ENCODE data around the gene ZFYVE26.

Gene ZFYVE26

DNA sequence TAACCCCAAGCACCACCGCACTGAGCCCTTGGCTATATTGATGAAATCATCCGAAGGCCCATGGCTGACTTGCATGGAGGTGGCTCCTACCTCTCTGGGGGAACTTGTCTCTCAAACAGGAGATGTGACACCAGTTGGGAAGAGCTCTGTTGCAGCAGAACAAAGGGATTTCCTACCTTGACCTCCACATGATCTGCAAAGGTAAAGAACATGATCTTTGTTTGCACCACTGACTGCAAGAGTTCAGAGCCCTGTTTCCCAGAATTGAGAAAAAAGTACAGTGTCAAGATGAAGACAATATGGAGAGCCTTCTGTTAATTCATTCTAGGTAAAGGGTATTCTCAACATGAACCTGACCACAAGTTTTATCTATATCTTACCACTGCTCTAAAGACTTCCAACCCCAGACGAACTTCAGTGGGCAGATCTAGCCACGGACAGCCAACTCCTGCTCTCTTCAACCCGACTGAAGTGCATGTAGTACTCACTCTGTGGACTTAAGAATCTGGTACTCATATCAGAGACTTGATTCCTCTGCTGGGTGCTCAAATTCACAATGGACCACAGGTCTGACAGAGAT, 32.1 kb downstream of the ZFYVE26 start:
- no peak overlapping the region for H3K4me3 ChIP-seq
- TF ChIP-seq, protein P1, sequence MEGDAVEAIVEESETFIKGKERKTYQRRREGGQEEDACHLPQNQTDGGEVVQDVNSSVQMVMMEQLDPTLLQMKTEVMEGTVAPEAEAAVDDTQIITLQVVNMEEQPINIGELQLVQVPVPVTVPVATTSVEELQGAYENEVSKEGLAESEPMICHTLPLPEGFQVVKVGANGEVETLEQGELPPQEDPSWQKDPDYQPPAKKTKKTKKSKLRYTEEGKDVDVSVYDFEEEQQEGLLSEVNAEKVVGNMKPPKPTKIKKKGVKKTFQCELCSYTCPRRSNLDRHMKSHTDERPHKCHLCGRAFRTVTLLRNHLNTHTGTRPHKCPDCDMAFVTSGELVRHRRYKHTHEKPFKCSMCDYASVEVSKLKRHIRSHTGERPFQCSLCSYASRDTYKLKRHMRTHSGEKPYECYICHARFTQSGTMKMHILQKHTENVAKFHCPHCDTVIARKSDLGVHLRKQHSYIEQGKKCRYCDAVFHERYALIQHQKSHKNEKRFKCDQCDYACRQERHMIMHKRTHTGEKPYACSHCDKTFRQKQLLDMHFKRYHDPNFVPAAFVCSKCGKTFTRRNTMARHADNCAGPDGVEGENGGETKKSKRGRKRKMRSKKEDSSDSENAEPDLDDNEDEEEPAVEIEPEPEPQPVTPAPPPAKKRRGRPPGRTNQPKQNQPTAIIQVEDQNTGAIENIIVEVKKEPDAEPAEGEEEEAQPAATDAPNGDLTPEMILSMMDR (IDR thresholded peaks at IDR 0.05): no peak
- DNase-seq (ENCODE audit: low spot score): no peak
- no peak overlapping the region for H3K27ac ChIP-seq

DNA sequence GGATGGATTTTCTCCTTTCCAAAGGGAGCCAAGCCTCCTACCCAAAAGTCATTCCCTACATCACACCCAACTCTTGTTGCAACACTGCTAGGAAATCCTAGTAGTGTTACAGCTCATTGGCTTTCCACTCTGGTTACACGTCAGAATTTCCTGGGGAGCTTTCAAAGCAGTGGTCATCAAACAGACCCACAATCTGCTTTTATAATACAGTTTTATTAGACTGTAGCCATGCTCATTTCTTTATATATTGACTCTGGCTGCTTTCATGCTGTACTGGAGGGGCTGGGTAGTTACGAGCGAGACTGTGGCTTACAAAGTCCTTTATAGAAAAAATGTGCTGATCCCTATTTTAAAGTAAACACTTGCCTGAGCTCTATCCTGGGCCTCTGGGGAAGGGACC, 34.3 kb downstream of the ZFYVE26 start:
- DNase-seq (ENCODE audit: low spot score): no peak
- H3K27ac ChIP-seq: no peak overlapping the region
- no peak overlapping the region for H3K4me3 ChIP-seq
- TF ChIP-seq, protein P1 (IDR thresholded peaks at IDR 0.05): no peak

GRCh38 chr14:67778792-67779191, 37.6 kb downstream of the ZFYVE26 start:
- Histone ChIP-seq H3K27ac (no peak overlapping the region), H3K4me3 (no peak overlapping the region)
- DNase-seq (ENCODE audit: low spot score): no peak
- TF ChIP-seq, protein P1 (IDR thresholded peaks at IDR 0.05): no peak

DNA sequence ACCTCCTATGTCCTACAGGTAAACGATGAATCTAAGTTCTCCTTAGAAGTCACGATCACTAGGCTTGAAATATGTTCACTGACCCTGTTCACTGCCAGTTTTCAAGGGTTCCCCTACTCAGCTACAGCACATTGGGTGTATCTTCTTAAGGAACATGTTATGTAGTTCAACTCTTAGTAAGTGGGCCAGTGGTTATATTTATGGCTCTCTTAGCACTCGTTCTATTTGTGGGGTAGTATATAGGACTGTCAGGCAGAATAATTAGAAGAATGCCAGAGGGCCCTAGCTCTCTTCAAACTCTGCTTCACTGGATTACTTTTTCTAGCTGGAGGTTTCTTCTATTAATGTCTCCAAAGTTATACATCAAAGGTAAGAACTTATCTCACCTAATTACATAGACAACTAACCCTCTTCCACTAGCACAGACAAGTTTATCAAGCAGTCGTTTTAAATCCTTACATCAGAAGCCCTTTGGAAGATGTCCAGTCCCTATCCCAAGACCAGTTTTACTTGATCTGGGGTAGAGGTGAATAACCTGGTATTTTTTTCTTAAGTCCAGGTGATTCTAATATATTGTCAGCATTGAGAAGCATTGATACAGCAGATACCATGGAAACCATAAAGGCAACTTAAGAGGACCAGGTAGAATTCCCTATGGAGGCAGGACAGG, 39.6 kb downstream of the ZFYVE26 start:
- Histone ChIP-seq H3K27ac (no peak overlapping the region), H3K4me3 (no peak overlapping the region)
- DNase-seq (ENCODE audit: low spot score): no peak
- TF ChIP-seq, protein P1 (IDR thresholded peaks at IDR 0.05): no peak

DNA sequence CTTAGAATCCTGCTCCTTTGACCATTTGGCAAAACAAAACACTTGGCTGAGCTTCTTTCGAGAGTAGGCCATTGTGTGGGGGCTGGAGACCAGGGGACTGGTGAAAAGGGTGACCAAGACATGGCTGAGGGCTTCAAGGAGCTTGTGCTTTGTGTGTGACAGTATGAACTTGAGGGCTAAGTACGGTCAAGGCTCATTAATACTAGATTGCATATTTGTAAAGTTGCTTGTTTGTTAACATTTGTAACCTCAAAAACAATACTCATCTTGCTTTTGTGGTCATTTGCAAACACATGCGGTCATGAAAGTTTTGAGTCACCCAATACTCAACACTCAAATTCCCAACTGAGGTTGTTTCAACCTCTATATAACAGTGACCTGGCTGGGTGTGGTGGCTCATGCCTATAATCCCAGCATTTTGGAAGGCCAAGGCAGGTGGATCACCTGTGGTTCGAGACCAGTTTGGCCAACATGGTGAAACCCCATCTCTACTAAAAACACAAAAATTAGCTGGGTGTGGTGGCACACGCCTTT, 42.5 kb downstream of the ZFYVE26 start:
- TF ChIP-seq, protein P1 (IDR thresholded peaks at IDR 0.05): no peak
- Histone ChIP-seq H3K27ac (no peak overlapping the region), H3K4me3 (no peak overlapping the region)
- DNase-seq (ENCODE audit: low spot score): no peak

GRCh38 chr14:67768219-67768618, 48.2 kb downstream of the ZFYVE26 start:
- TF ChIP-seq, protein P1 (IDR thresholded peaks at IDR 0.05): no peak
- Histone ChIP-seq H3K4me3 (no peak overlapping the region), H3K27ac (no peak overlapping the region)
- no peak for DNase-seq (ENCODE audit: low spot score)

All from coronary artery (tissue), 2 donors.